ENCODE data around the gene IRF9. TPM values are rescaled to one million over a fixed set of nuclear protein-coding genes. Genes with fewer than 3 reads are reported as not detected.

The IRF9 gene
- total and polyA plus RNA-seq, 2 of the 13 experiments (the other 11 are each of a cell fraction or from before 2014, with no cell fraction given) = 14.9 to 49.7 TPM

DNA sequence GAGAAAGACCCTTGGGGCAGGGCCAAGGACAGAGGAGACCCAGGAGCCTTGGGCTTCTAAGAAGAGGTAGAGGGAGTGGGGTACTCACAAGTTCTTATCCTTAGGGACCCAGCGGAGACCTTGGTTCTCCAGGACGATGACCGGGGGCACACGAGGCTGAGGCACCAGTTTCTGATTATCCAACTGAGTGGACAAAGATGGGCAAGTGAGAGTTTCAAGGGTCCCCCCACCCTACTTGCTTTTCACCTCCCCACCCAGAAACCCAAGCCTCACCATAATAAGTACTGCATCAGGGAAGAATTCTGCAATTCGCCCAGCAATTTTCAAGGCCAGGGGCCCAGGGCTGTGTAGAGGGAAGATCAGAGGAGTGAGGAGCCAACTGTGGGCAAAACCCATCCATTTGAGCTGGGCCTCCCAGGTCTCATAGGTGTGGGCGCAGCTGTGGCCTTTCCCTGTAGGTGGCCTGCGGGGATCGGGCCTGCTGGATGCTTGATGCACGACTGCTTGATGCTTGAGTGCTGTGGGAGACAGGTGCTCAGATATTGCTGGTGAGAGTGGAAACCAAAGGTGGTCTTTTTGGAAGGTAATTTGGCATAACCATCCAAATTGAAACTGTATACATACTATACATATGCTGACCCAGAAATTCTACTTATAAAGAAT, 21.7 kb upstream of the IRF9 start (continued):
- TF ChIP-seq, protein P1, sequence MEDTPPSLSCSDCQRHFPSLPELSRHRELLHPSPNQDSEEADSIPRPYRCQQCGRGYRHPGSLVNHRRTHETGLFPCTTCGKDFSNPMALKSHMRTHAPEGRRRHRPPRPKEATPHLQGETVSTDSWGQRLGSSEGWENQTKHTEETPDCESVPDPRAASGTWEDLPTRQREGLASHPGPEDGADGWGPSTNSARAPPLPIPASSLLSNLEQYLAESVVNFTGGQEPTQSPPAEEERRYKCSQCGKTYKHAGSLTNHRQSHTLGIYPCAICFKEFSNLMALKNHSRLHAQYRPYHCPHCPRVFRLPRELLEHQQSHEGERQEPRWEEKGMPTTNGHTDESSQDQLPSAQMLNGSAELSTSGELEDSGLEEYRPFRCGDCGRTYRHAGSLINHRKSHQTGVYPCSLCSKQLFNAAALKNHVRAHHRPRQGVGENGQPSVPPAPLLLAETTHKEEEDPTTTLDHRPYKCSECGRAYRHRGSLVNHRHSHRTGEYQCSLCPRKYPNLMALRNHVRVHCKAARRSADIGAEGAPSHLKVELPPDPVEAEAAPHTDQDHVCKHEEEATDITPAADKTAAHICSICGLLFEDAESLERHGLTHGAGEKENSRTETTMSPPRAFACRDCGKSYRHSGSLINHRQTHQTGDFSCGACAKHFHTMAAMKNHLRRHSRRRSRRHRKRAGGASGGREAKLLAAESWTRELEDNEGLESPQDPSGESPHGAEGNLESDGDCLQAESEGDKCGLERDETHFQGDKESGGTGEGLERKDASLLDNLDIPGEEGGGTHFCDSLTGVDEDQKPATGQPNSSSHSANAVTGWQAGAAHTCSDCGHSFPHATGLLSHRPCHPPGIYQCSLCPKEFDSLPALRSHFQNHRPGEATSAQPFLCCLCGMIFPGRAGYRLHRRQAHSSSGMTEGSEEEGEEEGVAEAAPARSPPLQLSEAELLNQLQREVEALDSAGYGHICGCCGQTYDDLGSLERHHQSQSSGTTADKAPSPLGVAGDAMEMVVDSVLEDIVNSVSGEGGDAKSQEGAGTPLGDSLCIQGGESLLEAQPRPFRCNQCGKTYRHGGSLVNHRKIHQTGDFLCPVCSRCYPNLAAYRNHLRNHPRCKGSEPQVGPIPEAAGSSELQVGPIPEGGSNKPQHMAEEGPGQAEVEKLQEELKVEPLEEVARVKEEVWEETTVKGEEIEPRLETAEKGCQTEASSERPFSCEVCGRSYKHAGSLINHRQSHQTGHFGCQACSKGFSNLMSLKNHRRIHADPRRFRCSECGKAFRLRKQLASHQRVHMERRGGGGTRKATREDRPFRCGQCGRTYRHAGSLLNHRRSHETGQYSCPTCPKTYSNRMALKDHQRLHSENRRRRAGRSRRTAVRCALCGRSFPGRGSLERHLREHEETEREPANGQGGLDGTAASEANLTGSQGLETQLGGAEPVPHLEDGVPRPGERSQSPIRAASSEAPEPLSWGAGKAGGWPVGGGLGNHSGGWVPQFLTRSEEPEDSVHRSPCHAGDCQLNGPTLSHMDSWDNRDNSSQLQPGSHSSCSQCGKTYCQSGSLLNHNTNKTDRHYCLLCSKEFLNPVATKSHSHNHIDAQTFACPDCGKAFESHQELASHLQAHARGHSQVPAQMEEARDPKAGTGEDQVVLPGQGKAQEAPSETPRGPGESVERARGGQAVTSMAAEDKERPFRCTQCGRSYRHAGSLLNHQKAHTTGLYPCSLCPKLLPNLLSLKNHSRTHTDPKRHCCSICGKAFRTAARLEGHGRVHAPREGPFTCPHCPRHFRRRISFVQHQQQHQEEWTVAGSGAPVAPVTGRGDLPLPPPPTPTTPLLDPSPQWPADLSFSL (CRISPR knock-in tag; IDR thresholded peaks at IDR 0.05) = no peak
- TF ChIP-seq ZNF383 (CRISPR knock-in tag; IDR thresholded peaks at IDR 0.05; ENCODE audit: borderline replicate concordance) (no peak), MZF1 (CRISPR knock-in tag; IDR thresholded peaks at IDR 0.05; ENCODE audit: borderline replicate concordance) (no peak), ZNF576 (CRISPR knock-in tag; IDR thresholded peaks at IDR 0.05) (no peak), REPIN1 (CRISPR knock-in tag; IDR thresholded peaks at IDR 0.05; ENCODE audit: borderline replicate concordance, low read depth) (no peak), ZC3H4 (CRISPR knock-in tag; IDR thresholded peaks at IDR 0.05; ENCODE audit: borderline replicate concordance) (peak; percentile 37; the same call in 1 of the 2 replicates), EP300 (IDR thresholded peaks at IDR 0.05; ENCODE audit: low read depth in 2 of 2, low read length in 2 of 2) (no peak), EP300 (CRISPR knock-in tag; IDR thresholded peaks at IDR 0.05; ENCODE audit: borderline replicate concordance) (no peak), BCL6 (CRISPR knock-in tag; IDR thresholded peaks at IDR 0.05) (no peak), AGO2 (optimal IDR thresholded peaks at IDR 0.05; ENCODE audit: low read depth, low read length) (peak; percentile 42), POLR2AphosphoS2 (IDR thresholded peaks at IDR 0.05; ENCODE audit: low read depth, low read length) (no peak), ZNF567 (CRISPR knock-in tag; IDR thresholded peaks at IDR 0.05; ENCODE audit: borderline replicate concordance) (no peak), MTA3 (CRISPR knock-in tag; IDR thresholded peaks at IDR 0.05) (peak; percentile 4; the same call in 1 of the 2 replicates), ZBTB7A (CRISPR knock-in tag; IDR thresholded peaks at IDR 0.05) (no peak), ZNF414 (CRISPR knock-in tag; IDR thresholded peaks at IDR 0.05) (no peak), ZNF713 (CRISPR knock-in tag; IDR thresholded peaks at IDR 0.05) (no peak), MIXL1 (CRISPR knock-in tag; IDR thresholded peaks at IDR 0.05) (peak; percentile 57; the same call in 1 of the 2 replicates), ARID2 (CRISPR knock-in tag; IDR thresholded peaks at IDR 0.05; ENCODE audit: borderline replicate concordance) (no peak)
- TF ChIP-seq, protein P2, sequence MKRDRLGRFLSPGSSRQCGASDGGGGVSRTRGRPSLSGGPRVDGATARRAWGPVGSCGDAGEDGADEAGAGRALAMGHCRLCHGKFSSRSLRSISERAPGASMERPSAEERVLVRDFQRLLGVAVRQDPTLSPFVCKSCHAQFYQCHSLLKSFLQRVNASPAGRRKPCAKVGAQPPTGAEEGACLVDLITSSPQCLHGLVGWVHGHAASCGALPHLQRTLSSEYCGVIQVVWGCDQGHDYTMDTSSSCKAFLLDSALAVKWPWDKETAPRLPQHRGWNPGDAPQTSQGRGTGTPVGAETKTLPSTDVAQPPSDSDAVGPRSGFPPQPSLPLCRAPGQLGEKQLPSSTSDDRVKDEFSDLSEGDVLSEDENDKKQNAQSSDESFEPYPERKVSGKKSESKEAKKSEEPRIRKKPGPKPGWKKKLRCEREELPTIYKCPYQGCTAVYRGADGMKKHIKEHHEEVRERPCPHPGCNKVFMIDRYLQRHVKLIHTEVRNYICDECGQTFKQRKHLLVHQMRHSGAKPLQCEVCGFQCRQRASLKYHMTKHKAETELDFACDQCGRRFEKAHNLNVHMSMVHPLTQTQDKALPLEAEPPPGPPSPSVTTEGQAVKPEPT (CRISPR knock-in tag; IDR thresholded peaks at IDR 0.05; ENCODE audit: low read depth) = no peak

Data from HepG2 (cell line).